Measurements from ENCODE around the gene GATAD2A. TPM values are rescaled to one million over a fixed set of nuclear protein-coding genes. Genes with fewer than 3 reads are reported as not detected.

The GATAD2A gene
- total RNA-seq, 2 donors from 2014 or later: 88.0 to 160 TPM

GRCh38 chr19:19517235-19517619, 111.8 kb downstream of the GATAD2A start:
- Mint-ChIP-seq H3K36me3 (ENCODE audit: low read depth) (peaks cover 34% of the 10 kb centered on the region), H3K4me1 (peaks cover 6% of the 10 kb centered on the region), H3K27ac (peak overlapping the region; percentile 41), H3K4me3 (peak overlapping the region; percentile 89), H3K27me3 (no peaks in the 10 kb centered on the region), H3K9me3 (no peaks in the 10 kb centered on the region)
- ATAC-seq (replicated peaks): no peak

GRCh38 chr19:19520989-19521388, 115.5 kb downstream of the GATAD2A start:
- Mint-ChIP-seq H3K27me3 (no peaks in the 10 kb centered on the region), H3K27ac (no peak overlapping the region), H3K4me3 (no peak overlapping the region), H3K9me3 (no peaks in the 10 kb centered on the region), H3K4me1 (peaks cover 6% of the 10 kb centered on the region), H3K36me3 (ENCODE audit: low read depth) (peaks cover 64% of the 10 kb centered on the region)
- ATAC-seq (replicated peaks): no peak

GRCh38 chr19:19523177-19523576, 117.7 kb downstream of the GATAD2A start:
- H3K4me3 Mint-ChIP-seq: no peak overlapping the region
- H3K4me1 Mint-ChIP-seq: peaks cover 6% of the 10 kb centered on the region
- H3K9me3 Mint-ChIP-seq: no peaks in the 10 kb centered on the region
- ATAC-seq (replicated peaks): no peak
- no peak overlapping the region for H3K27ac Mint-ChIP-seq
- peaks cover 70% of the 10 kb centered on the region for H3K36me3 Mint-ChIP-seq (ENCODE audit: low read depth)
- H3K27me3 Mint-ChIP-seq: no peaks in the 10 kb centered on the region

DNA sequence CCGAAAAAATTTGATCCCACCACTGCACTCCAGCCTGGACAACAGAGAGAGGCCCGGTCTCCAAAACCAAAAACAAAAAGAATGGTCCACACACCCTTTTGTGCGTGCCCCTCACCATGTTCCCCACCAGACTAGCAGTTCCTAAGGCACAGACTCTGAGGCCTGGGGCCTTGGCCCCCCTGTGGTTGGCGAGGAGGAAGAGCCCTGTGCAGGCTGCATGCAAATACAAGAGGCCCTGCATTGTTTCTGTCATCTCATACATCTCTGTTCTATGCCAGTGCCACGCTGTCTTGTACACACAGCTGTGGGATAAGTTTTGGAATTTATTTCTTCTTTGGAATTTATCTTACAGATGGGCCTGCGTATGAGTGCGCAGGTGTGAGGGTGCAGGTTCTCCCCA, 118.6 kb downstream of the GATAD2A start:
- ATAC-seq (replicated peaks): no peak
- no peak overlapping the region for H3K4me3 Mint-ChIP-seq
- peaks cover 6% of the 10 kb centered on the region for H3K4me1 Mint-ChIP-seq
- H3K36me3 Mint-ChIP-seq (ENCODE audit: low read depth): peaks cover 71% of the 10 kb centered on the region
- no peaks in the 10 kb centered on the region for H3K9me3 Mint-ChIP-seq
- no peaks in the 10 kb centered on the region for H3K27me3 Mint-ChIP-seq
- H3K27ac Mint-ChIP-seq: no peak overlapping the region

GRCh38 chr19:19525611-19526380, 120.3 kb downstream of the GATAD2A start:
- Mint-ChIP-seq H3K27ac (no peak overlapping the region), H3K9me3 (no peaks in the 10 kb centered on the region), H3K27me3 (no peaks in the 10 kb centered on the region), H3K36me3 (ENCODE audit: low read depth) (peaks cover 53% of the 10 kb centered on the region), H3K4me3 (no peak overlapping the region), H3K4me1 (peaks cover 3% of the 10 kb centered on the region)
- no peak for ATAC-seq (replicated peaks)

DNA sequence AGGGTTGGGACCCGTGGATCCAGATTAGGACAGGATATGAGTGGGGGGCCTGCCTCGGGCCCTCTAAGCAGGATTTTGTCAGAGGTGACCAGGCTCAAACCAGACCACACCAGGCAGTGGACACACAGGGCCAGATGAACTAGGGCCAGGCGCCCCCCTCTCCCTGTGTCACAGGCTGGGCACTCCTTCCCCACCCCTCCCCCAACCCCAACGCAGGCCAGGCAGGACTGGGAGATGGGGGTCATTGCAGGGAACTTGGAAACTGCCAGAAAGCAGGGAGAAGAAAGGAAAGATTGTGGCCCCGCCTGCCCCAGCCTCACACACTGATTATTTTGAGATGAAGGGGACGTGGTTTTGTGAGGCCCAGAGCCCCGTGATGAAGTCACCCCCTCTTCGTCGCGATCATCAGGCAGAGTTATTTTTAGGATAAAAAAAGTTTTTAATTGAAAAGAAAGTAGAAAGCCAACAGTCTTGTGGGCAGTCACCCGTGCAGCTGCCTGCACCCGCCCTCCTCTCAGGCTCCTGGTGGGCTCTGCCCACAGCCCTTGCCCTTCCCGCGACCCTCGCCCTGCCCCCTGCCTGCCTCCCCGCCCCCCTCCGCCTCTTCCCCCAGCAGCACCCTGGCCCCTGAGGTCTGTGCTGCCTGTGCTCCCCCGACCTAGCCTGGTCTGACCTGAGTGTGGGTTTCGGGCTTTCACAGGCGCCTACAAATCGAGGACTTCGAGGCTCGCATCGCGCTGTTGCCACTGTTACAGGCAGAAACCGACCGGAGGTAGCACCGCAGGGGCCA, 121.3 kb downstream of the GATAD2A start:
- Mint-ChIP-seq H3K27me3 (no peaks in the 10 kb centered on the region), H3K36me3 (ENCODE audit: low read depth) (peaks cover 46% of the 10 kb centered on the region), H3K4me3 (no peak overlapping the region), H3K4me1 (no peaks in the 10 kb centered on the region), H3K27ac (no peak overlapping the region), H3K9me3 (no peaks in the 10 kb centered on the region)
- ATAC-seq (replicated peaks): no peak

DNA sequence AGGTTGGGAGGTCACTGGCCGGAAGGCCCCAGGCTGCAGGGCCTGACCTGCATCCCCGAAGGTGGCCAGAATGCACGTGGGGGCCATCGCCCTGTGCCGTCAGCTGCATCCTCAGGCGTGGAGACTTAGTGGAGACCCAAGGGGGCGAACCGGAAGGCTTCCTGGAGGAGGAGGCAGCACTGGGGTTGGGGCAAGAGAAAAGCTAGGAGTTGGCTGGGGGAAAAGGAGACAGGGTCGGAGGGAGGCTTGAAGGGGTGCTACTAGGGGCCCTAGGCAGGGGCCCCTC, 121.8 kb downstream of the GATAD2A start:
- Mint-ChIP-seq H3K4me1 (no peaks in the 10 kb centered on the region), H3K9me3 (no peaks in the 10 kb centered on the region), H3K4me3 (no peak overlapping the region), H3K27ac (no peak overlapping the region), H3K36me3 (ENCODE audit: low read depth) (peaks cover 49% of the 10 kb centered on the region), H3K27me3 (no peaks in the 10 kb centered on the region)
- no peak for ATAC-seq (replicated peaks)

- Mint-ChIP-seq H3K27ac (no peak overlapping the region), H3K27me3 (no peaks in the 10 kb centered on the region), H3K4me1 (no peaks in the 10 kb centered on the region), H3K36me3 (ENCODE audit: low read depth) (peaks cover 44% of the 10 kb centered on the region), H3K4me3 (no peak overlapping the region), H3K9me3 (no peaks in the 10 kb centered on the region)
- ATAC-seq (replicated peaks): no peak
Measured at GRCh38 chr19:19527674-19528625, 122.5 kb downstream of the GATAD2A start.

DNA sequence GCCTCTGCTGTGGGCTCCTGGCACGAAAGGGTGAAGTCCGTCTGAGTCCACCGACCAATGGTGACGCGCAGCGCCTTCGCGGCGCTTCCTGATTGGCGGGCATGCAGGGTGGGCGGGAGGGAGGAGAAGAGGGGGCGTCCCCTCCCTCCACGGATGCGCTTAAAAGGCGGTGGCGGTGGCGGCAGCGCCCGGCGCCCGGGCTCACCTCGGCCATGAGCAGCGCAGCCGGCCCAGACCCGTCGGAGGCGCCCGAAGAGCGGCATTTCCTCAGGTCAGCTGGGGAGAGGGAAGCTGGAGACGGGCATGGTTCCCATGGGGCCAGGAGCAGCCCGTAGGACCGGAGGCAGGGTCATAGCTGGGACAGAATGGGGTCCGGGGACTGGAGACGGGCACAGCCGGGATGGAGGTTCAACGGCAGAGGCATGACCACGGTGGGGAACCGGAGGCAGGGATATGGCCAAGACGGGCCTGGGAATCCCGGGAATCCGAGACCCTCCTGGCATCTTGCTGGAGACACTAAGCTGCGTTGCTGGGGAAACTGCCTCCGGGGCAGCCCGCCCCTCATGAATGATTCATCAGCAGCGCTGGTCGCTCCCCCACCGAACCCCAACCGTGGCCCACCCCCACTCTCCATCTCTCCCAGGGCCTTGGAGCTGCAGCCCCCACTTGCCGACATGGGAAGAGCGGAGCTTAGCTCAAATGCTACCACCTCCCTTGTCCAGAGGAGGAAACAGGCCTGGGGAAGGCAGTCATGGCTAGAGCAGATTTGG, 123.4 kb downstream of the GATAD2A start, which contains the start of gene YJEFN3:
TSS of gene YJEFN3 (plus strand) at position 191 of the 770 bp plus-strand sequence. CDS start at position 213, 22 bp downstream.
- no peak for ATAC-seq (replicated peaks)
- Mint-ChIP-seq H3K4me3 (no peak within 1 kb of the TSS), H3K36me3 (ENCODE audit: low read depth) (peaks cover 36% of the 10 kb centered on the region), H3K9me3 (no peaks in the 10 kb centered on the region), H3K27ac (no peak within 1 kb of the TSS), H3K27me3 (no peaks in the 10 kb centered on the region), H3K4me1 (peaks cover 2% of the 10 kb centered on the region)

GRCh38 chr19:19529783-19530422, 124.4 kb downstream of the GATAD2A start:
- Mint-ChIP-seq H3K27me3 (no peaks in the 10 kb centered on the region), H3K4me3 (no peak overlapping the region), H3K4me1 (peaks cover 6% of the 10 kb centered on the region), H3K27ac (no peak overlapping the region), H3K36me3 (ENCODE audit: low read depth) (peaks cover 26% of the 10 kb centered on the region), H3K9me3 (no peaks in the 10 kb centered on the region)
- ATAC-seq (replicated peaks): no peak

DNA sequence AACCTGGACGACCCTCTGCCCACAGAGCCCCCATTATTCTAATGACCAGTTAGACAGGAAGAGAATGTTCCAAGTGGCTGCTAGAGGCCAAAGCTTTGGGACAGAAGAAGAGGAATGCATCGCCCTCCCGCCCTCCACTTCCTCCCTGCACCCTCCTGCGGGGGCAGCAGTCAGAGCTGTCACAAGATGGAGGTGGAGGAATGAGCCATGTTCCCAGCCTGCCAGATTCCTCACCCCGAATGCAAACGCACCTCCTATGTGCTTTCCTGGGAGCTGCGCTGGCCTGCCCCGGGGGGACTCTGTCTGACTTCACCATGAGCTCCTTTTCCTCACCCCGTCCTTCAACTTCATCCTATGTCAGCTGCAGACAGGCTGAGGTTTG, 124.9 kb downstream of the GATAD2A start:
- H3K9me3 Mint-ChIP-seq: no peaks in the 10 kb centered on the region
- no peak overlapping the region for H3K4me3 Mint-ChIP-seq
- peaks cover 6% of the 10 kb centered on the region for H3K4me1 Mint-ChIP-seq
- H3K27ac Mint-ChIP-seq: peak overlapping the region; percentile 76
- H3K36me3 Mint-ChIP-seq (ENCODE audit: low read depth): peaks cover 22% of the 10 kb centered on the region
- ATAC-seq (replicated peaks): no peak
- H3K27me3 Mint-ChIP-seq: no peaks in the 10 kb centered on the region

DNA sequence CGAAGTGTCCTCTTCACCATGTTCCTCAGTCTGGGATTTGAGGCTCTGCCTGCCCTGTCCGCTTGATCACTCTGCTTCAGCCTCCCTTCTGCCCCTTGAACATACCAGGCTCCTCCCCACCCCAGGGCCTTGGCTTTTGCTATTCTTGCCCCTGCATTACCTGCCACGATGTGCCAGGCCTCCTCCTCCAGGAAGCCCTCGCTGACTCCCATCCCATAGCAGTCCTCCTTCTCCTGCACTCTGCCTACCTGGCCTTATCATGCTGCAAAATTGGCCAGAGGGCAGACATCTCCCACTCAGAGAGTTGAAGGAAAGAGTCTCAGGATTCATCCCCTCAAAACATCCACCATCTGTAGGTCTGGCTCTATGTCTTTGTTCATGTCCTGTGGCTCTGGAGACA, 125.4 kb downstream of the GATAD2A start:
- H3K27me3 Mint-ChIP-seq: no peaks in the 10 kb centered on the region
- H3K9me3 Mint-ChIP-seq: no peaks in the 10 kb centered on the region
- peaks cover 22% of the 10 kb centered on the region for H3K36me3 Mint-ChIP-seq (ENCODE audit: low read depth)
- no peak for ATAC-seq (replicated peaks)
- H3K27ac Mint-ChIP-seq: peak overlapping the region; percentile 76
- H3K4me1 Mint-ChIP-seq: peaks cover 6% of the 10 kb centered on the region
- no peak overlapping the region for H3K4me3 Mint-ChIP-seq

DNA sequence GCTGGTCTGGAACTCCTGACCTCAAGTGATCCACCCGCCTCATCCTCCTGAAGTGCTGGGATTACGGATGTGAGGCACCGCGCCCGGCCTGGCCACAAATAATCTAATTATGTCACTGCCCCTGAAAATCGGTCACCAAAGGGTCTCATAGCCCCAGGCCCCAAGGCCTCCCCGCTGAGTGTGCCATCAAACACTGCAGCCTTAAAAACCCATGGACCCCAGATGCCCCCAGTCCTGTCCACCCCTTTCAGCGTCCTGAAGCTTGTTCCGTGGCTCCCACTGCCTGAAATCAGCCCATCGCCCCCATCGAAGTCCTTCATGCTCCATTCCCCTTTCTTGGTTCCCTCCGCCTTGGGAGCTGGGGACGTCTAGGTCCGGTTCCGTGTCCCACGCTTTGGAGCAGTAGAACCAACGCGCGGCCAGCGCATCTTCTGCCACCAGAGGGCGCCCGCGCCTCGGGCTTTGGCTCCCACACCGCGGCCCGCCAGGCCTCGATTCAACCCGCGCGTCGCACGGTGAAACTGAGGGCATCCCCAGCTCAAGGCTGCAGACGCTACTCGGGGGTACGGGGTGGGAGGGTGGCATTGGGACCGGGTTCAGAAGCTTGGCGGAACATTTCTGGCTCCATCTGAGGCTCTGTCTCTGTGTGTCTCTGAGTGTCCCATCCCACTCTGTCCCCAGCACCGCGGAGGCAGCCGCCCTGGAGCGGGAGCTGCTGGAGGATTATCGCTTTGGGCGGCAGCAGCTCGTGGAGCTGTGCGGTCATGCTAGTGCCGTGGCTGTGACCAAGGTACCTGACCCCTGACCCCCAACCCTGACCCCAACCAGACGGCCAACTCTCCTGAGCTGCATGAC, 126.7 kb downstream of the GATAD2A start:
- ATAC-seq (replicated peaks): peak; percentile 90
- H3K27me3 Mint-ChIP-seq: no peaks in the 10 kb centered on the region
- peaks cover 6% of the 10 kb centered on the region for H3K4me1 Mint-ChIP-seq
- peaks cover 11% of the 10 kb centered on the region for H3K36me3 Mint-ChIP-seq (ENCODE audit: low read depth)
- peak overlapping the region; percentile 63 for H3K27ac Mint-ChIP-seq
- no peaks in the 10 kb centered on the region for H3K9me3 Mint-ChIP-seq
- H3K4me3 Mint-ChIP-seq: no peak overlapping the region
